Endothelial cell (in vitro differentiated cells): ENCODE data around the gene GPR12. TPM values are rescaled to one million over a fixed set of nuclear protein-coding genes. Genes with fewer than 3 reads are reported as not detected.
A peak's percentile ranks its signal among the peaks of the same experiment; 100 is the strongest.

Experiments
- DNase-seq: peaks from one replicate; pipeline ENCODE4 v3.0.0; 2021; ENCODE audit warnings: low spot score
- H3K27ac Mint-ChIP-seq: one replicate; pipeline ENCODE4 v1.8.0; 2021; ENCODE audit warnings: mixed read lengths, inconsistent platforms; ENCODE audit not compliant: unreplicated experiment
- H3K27me3 Mint-ChIP-seq: one replicate; pipeline ENCODE4 v1.8.0; 2021; ENCODE audit warnings: mild to moderate bottlenecking, moderate library complexity, mixed read lengths, inconsistent platforms; ENCODE audit not compliant: unreplicated experiment
- H3K36me3 Mint-ChIP-seq: one replicate; pipeline ENCODE4 v1.8.0; 2021; ENCODE audit warnings: mild to moderate bottlenecking, low read depth, mixed read lengths, inconsistent platforms; ENCODE audit not compliant: unreplicated experiment
- H3K4me1 Mint-ChIP-seq: one replicate; pipeline ENCODE4 v1.8.0; 2021; ENCODE audit warnings: mild to moderate bottlenecking, mixed read lengths, inconsistent platforms; ENCODE audit not compliant: unreplicated experiment
- H3K4me3 Mint-ChIP-seq: one replicate; pipeline ENCODE4 v1.8.0; 2021; ENCODE audit warnings: mild to moderate bottlenecking, mixed read lengths, inconsistent platforms; ENCODE audit not compliant: unreplicated experiment
- H3K9me3 Mint-ChIP-seq: one replicate; pipeline ENCODE4 v1.8.0; 2021; ENCODE audit warnings: mixed read lengths, inconsistent platforms; ENCODE audit not compliant: unreplicated experiment
- CTCF ChIP-seq: fragments of 200-600 bp; sonication (generic); IDR thresholded peaks from one replicate; pipeline ENCODE4 v1.5.0; 2021; ENCODE audit warnings: antibody characterized with exemption; ENCODE audit not compliant: unreplicated experiment
- total RNA-seq: library from RNA; stranded (reverse); fragmentation: NEBNext Ultra II Directional; extraction: Animal tissue kit (Norgen Biotek cat#: 25700); gene quantifications from one replicate; pipeline ENCODE4 v1.2.1, GENCODE V29; 2021; ENCODE audit not compliant: unreplicated experiment

GPR12 gene
- total RNA-seq, 1 donor from 2014 or later, result not detected

- H3K36me3 Mint-ChIP-seq, result no peaks in the 10 kb centered on the region
- no peak for TF ChIP-seq CTCF
- H3K9me3 Mint-ChIP-seq, result no peaks in the 10 kb centered on the region
- H3K27me3 Mint-ChIP-seq, result peaks cover 31% of the 10 kb centered on the region
- no peak for DNase-seq
- no peak overlapping the region for H3K27ac Mint-ChIP-seq
- peaks cover 7% of the 10 kb centered on the region for H3K4me1 Mint-ChIP-seq
- H3K4me3 Mint-ChIP-seq, result peak overlapping the region; percentile 81
These were observed 1.2 kb downstream of the GPR12 start for GRCh38 chr13:26759249-26759906.

- H3K9me3 Mint-ChIP-seq, result no peaks in the 10 kb centered on the region
- no peak overlapping the region for H3K27ac Mint-ChIP-seq
- no peak overlapping the region for H3K4me3 Mint-ChIP-seq
- peaks cover 7% of the 10 kb centered on the region for H3K4me1 Mint-ChIP-seq
- H3K27me3 Mint-ChIP-seq, result peaks cover 31% of the 10 kb centered on the region
- no peaks in the 10 kb centered on the region for H3K36me3 Mint-ChIP-seq
- no peak for DNase-seq
- no peak for TF ChIP-seq CTCF
These were observed 2.0 kb downstream of the GPR12 start for GRCh38 chr13:26758496-26759157.

GRCh38 chr13:26756961-26757360 lies 3.6 kb downstream of the GPR12 start:
- H3K9me3 Mint-ChIP-seq, result no peaks in the 10 kb centered on the region
- H3K27me3 Mint-ChIP-seq, result peaks cover 23% of the 10 kb centered on the region
- H3K27ac Mint-ChIP-seq, result no peak overlapping the region
- TF ChIP-seq CTCF, result no peak
- H3K4me1 Mint-ChIP-seq, result peaks cover 5% of the 10 kb centered on the region
- DNase-seq, result no peak
- H3K36me3 Mint-ChIP-seq, result no peaks in the 10 kb centered on the region
- H3K4me3 Mint-ChIP-seq, result no peak overlapping the region

- Mint-ChIP-seq H3K9me3 (no peaks in the 10 kb centered on the region), H3K27ac (no peak overlapping the region), H3K27me3 (no peaks in the 10 kb centered on the region), H3K4me1 (no peaks in the 10 kb centered on the region), H3K36me3 (no peaks in the 10 kb centered on the region), H3K4me3 (no peak overlapping the region)
- TF ChIP-seq CTCF, result no peak
- no peak for DNase-seq
These were observed 7.9 kb downstream of the GPR12 start for GRCh38 chr13:26752671-26753070.

GRCh38 chr13:26749905-26750304 lies 10.7 kb downstream of the GPR12 start:
- no peak for TF ChIP-seq CTCF
- no peak overlapping the region for H3K27ac Mint-ChIP-seq
- H3K27me3 Mint-ChIP-seq, result no peaks in the 10 kb centered on the region
- no peaks in the 10 kb centered on the region for H3K9me3 Mint-ChIP-seq
- no peak for DNase-seq
- H3K4me3 Mint-ChIP-seq, result no peak overlapping the region
- no peaks in the 10 kb centered on the region for H3K4me1 Mint-ChIP-seq
- H3K36me3 Mint-ChIP-seq, result no peaks in the 10 kb centered on the region
